HEK293 (cell line): ENCODE results near the gene OSBPL1A.

Experiments
- ZNF138 ChIP-seq: fragments of 450-650 bp; formaldehyde crosslinking; IDR thresholded peaks from 2 replicates; pipeline ENCODE4 v1.5.1; 2016; ENCODE audit warnings: missing biosample characterization, missing genetic modification characterization, borderline replicate concordance
- ZNF354C ChIP-seq: fragments of 450-650 bp; formaldehyde crosslinking; IDR thresholded peaks from 2 replicates; pipeline ENCODE4 v1.5.1; 2016; ENCODE audit warnings: missing biosample characterization, missing genetic modification characterization, low read depth, borderline replicate concordance
- ZNF501 ChIP-seq: fragments of 450-650 bp; formaldehyde crosslinking; IDR thresholded peaks from 2 replicates; pipeline ENCODE4 v1.5.1; 2016; ENCODE audit warnings: missing biosample characterization, missing genetic modification characterization
- ZNF560 ChIP-seq: fragments of 450-650 bp; formaldehyde crosslinking; IDR thresholded peaks from 2 replicates; pipeline ENCODE4 v1.5.1; 2017; ENCODE audit warnings: missing biosample characterization, missing genetic modification characterization, borderline replicate concordance
- ZNF664 ChIP-seq: fragments of 450-650 bp; formaldehyde crosslinking; IDR thresholded peaks from 2 replicates; pipeline ENCODE4 v1.5.1; 2016; ENCODE audit warnings: missing biosample characterization, missing genetic modification characterization

- TF ChIP-seq ZNF560 (tag by site-specific recombination) (no peak), ZNF354C (tag by site-specific recombination) (no peak), ZNF138 (tag by site-specific recombination) (no peak), ZNF501 (tag by site-specific recombination) (no peak), ZNF664 (tag by site-specific recombination) (no peak)
Measured at GRCh38 chr18:24362757-24363156, 34.9 kb downstream of the OSBPL1A start.
